SH-SY5Y (cell line): ENCODE data around the gene SARNP.
A peak's percentile ranks its signal among the peaks of the same experiment; 100 is the strongest.

Experiments
- GATA2 ChIP-seq: IDR thresholded peaks from 2 replicates; pipeline ENCODE4 v1.6.1; 2011; ENCODE audit warnings: mild to moderate bottlenecking, low read depth, low read length
- GATA3 ChIP-seq: IDR thresholded peaks from 2 replicates; pipeline ENCODE4 v1.6.1; 2011; ENCODE audit warnings: low read depth, mild to moderate bottlenecking, low read length, moderate library complexity

- TF ChIP-seq GATA2: peak; percentile 30; the same call in 1 of the 2 replicates
- TF ChIP-seq GATA3: no peak
Observed at GRCh38 chr12:55742719-55743405, 74.7 kb downstream of the SARNP start, which contains the start of gene GDF11.
